Nephron (organoid): ENCODE results near the gene ACAD10.
A peak's percentile ranks its signal among the peaks of the same experiment; 100 is the strongest.

Experiments
- H3K27ac Mint-ChIP-seq, 3 experiments: 2 replicates each; pipeline ENCODE4 v1.8.0; 2020; ENCODE audit warnings: mixed read lengths in 3 of 3, mild to moderate bottlenecking in 2 of 3, moderate library complexity in 1 of 3
- H3K27me3 Mint-ChIP-seq: 2 replicates; pipeline ENCODE4 v1.8.0; 2021; ENCODE audit warnings: low read depth, mild to moderate bottlenecking, moderate library complexity, mixed read lengths
- H3K36me3 Mint-ChIP-seq: 2 replicates; pipeline ENCODE4 v1.8.0; 2020; ENCODE audit warnings: low read depth, mixed read lengths
- H3K4me1 Mint-ChIP-seq: 2 replicates; pipeline ENCODE4 v1.8.0; 2020; ENCODE audit warnings: mixed read lengths
- H3K4me3 Mint-ChIP-seq, 3 experiments: 2 replicates each; pipeline ENCODE4 v1.8.0; 2020; ENCODE audit warnings: mild to moderate bottlenecking in 3 of 3, mixed read lengths in 3 of 3, moderate library complexity in 2 of 3
- H3K9me3 Mint-ChIP-seq: 2 replicates; pipeline ENCODE4 v1.8.0; 2020; ENCODE audit warnings: mixed read lengths
- TF ChIP-seq, protein P1 (sequence below), 3 experiments: fragments of 200-600 bp; sonication (generic); IDR thresholded peaks; one replicate each; pipeline ENCODE4 v1.5.0; 2021; ENCODE audit warnings: antibody characterized with exemption in 3 of 3; ENCODE audit not compliant: unreplicated experiment in 3 of 3

ACAD10 gene

DNA sequence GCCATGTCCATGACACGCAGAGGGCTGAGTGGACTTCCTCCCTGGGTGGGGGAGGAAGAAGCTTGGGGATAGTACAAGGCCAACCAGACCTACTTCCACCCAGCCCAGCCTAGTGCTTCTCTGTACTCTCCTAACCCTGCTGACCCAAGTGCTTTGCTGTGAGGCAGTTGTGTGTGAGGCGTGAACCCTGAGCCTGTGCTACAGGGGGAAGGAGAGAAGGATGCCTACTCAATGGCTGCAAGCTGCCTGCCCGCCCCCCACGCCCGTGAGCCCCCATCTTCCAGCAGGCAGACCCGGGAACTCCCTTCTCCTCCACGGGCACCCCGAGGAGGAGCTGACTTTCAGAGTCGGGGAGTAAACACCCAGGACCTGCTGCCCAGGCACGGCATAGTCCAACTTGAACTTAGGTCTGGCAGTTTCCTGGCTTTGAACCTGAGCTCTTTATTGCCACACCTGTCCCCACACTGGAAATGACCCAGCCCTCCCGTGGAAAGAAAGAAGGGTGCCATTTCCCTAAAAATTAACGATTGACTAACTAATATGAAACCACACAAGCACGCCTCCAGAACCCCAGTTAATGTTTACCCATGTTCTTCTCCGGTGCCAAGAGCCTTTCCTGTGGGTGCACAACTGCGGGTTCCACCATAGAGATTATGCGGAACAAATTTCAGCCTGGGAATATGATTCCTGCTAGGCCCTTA is 91.6 kb downstream of the ACAD10 start:
- Mint-ChIP-seq H3K4me3 (peak overlapping the region in 2 of 3 experiments; percentile 25 to 40), H3K27ac (peak overlapping the region; percentile 92 to 100 (median 95)), H3K9me3 (peaks cover 6% of the 10 kb centered on the region), H3K4me1 (peaks cover 35% of the 10 kb centered on the region), H3K36me3 (peaks cover 27% of the 10 kb centered on the region), H3K27me3 (no peaks in the 10 kb centered on the region)
- TF ChIP-seq, protein P1, sequence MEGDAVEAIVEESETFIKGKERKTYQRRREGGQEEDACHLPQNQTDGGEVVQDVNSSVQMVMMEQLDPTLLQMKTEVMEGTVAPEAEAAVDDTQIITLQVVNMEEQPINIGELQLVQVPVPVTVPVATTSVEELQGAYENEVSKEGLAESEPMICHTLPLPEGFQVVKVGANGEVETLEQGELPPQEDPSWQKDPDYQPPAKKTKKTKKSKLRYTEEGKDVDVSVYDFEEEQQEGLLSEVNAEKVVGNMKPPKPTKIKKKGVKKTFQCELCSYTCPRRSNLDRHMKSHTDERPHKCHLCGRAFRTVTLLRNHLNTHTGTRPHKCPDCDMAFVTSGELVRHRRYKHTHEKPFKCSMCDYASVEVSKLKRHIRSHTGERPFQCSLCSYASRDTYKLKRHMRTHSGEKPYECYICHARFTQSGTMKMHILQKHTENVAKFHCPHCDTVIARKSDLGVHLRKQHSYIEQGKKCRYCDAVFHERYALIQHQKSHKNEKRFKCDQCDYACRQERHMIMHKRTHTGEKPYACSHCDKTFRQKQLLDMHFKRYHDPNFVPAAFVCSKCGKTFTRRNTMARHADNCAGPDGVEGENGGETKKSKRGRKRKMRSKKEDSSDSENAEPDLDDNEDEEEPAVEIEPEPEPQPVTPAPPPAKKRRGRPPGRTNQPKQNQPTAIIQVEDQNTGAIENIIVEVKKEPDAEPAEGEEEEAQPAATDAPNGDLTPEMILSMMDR (IDR thresholded peaks at IDR 0.05; ENCODE audit: unreplicated experiment in 3 of 3) = no peak

DNA sequence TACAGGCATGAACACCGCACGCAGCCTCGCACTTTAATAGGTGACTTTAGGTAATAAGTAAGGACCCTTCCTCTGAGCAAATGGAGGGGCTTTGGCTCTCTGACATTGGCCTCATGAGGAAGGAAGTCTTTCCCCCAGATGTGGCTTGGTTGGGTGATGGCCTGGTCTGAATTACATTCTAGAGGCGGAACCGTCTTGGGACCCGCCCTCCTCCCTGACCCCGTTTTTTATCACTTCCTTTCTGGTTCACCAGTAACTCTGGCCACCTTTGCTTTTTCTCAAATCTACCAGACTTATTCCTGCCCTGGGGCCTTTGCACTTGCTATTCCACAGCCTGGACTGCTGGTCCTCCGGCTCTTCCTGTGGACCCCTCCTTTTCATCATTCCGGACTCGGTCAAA is 94.3 kb downstream of the ACAD10 start:
- Mint-ChIP-seq H3K4me3 (no peak overlapping the region), H3K9me3 (peaks cover 6% of the 10 kb centered on the region), H3K4me1 (peaks cover 18% of the 10 kb centered on the region), H3K27ac (peak overlapping the region; percentile 9 to 21 (median 9)), H3K27me3 (no peaks in the 10 kb centered on the region), H3K36me3 (peaks cover 38% of the 10 kb centered on the region)
- TF ChIP-seq, protein P1 (IDR thresholded peaks at IDR 0.05; ENCODE audit: unreplicated experiment in 3 of 3) = no peak

DNA sequence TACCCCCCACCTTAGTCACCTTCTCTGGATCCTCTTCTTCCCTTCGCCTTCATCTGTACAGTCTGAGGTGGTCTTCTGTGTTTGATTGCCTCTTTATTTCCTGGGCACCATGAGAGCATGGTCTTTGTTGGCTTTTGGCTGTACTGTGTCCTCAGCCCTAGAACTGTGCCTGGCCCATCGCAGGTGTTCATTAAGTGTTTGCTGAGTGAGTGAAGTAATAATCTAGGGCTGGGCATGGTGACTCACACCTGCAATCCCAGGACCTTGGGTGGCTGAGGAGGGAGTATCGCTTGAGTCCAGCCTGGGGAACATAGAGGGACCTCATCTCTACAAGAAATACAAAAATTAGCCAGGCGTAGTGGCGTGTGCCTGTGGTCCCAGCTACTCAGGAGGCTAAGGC is 94.8 kb downstream of the ACAD10 start:
- Mint-ChIP-seq H3K9me3 (peaks cover 6% of the 10 kb centered on the region), H3K27ac (peak overlapping the region; percentile 9 to 21 (median 9)), H3K4me3 (no peak overlapping the region), H3K27me3 (no peaks in the 10 kb centered on the region), H3K36me3 (peaks cover 42% of the 10 kb centered on the region), H3K4me1 (peaks cover 14% of the 10 kb centered on the region)
- TF ChIP-seq, protein P1 (IDR thresholded peaks at IDR 0.05; ENCODE audit: unreplicated experiment in 3 of 3) = no peak

DNA sequence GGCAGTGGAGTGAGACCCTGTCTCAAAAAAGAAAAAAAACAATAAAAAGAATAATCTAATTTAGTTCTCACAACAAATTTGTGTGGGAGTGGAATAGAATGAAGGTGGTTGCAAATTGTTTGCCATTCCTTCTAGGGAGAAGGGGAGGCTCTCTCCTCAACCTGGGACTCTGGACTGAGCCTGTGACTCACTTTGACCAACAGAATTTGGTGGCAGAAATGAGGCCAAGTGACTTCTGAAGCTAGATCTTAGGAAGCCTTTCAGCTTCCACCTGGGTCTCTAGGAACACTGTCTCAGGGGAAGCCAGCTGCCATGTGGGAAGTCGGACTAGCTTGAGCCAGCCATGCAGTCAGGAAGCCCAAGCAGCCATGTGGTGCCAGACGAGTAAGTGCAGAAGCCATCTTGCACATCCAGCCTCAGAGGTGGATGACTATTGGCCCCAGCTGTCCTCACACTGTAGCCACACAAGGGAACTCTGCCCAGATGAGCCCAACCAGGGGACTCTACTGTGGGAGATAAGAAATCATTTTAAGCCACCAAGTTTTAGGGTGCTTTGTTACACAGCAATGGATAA is 95.3 kb downstream of the ACAD10 start:
- Mint-ChIP-seq H3K9me3 (peaks cover 6% of the 10 kb centered on the region), H3K27me3 (no peaks in the 10 kb centered on the region), H3K4me3 (no peak overlapping the region), H3K4me1 (peaks cover 8% of the 10 kb centered on the region), H3K36me3 (peaks cover 45% of the 10 kb centered on the region), H3K27ac (no peak overlapping the region)
- TF ChIP-seq, protein P1 (IDR thresholded peaks at IDR 0.05; ENCODE audit: unreplicated experiment in 3 of 3) = no peak

DNA sequence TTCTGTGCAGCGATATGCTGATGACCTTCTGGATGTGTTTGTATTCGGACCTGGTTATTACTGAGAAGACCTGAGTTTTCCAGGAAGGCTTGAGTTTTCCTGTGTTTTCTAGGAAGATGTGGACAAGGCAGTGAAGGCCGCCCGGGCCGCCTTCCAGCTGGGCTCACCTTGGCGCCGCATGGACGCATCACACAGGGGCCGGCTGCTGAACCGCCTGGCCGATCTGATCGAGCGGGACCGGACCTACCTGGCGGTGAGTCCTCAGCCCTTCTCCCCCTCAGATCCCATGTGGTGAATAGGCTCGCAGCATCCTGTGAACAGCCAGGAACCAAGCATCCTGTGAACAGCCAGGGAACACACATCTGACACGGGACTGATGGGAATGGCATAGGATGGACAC is 97.2 kb downstream of the ACAD10 start:
- Mint-ChIP-seq H3K4me1 (peaks cover under 1% of the 10 kb centered on the region), H3K4me3 (no peak overlapping the region), H3K27ac (no peak overlapping the region), H3K36me3 (peaks cover 43% of the 10 kb centered on the region), H3K9me3 (peaks cover 6% of the 10 kb centered on the region), H3K27me3 (no peaks in the 10 kb centered on the region)
- TF ChIP-seq, protein P1 (IDR thresholded peaks at IDR 0.05; ENCODE audit: unreplicated experiment in 3 of 3) = no peak

DNA sequence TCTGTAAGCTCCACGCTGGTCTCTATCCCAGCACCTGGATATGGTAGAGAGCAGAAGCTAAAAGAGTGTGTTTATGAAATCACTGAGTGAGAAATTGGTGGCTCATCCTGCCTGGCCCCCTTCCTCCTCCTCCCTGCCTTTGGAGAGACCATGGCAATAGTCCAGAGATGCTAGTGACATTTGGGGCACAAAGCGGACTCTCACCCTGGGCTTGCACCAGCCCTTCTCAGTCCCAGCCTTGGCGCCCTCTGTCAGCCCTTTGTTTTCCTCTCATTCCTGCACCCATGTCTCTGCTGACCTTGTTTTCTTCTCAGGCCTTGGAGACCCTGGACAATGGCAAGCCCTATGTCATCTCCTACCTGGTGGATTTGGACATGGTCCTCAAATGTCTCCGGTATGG is 99.1 kb downstream of the ACAD10 start:
- no peaks in the 10 kb centered on the region for H3K27me3 Mint-ChIP-seq
- peaks cover 47% of the 10 kb centered on the region for H3K36me3 Mint-ChIP-seq
- no peaks in the 10 kb centered on the region for H3K4me1 Mint-ChIP-seq
- no peak overlapping the region for H3K4me3 Mint-ChIP-seq
- TF ChIP-seq, protein P1 (IDR thresholded peaks at IDR 0.05; ENCODE audit: unreplicated experiment in 3 of 3) = no peak
- H3K9me3 Mint-ChIP-seq = peaks cover 6% of the 10 kb centered on the region
- no peak overlapping the region for H3K27ac Mint-ChIP-seq
